ENCODE data around the gene PDZD7.

Gene PDZD7

GRCh38 chr10:101060036-101060950 is 29.4 kb upstream of the PDZD7 start:
- ATAC-seq: peak; percentile 84
- TF ChIP-seq ARNTL (CRISPR knock-in tag; IDR thresholded peaks at IDR 0.05; ENCODE audit: borderline replicate concordance, low read depth) (no peak), BACH2 (CRISPR knock-in tag; IDR thresholded peaks at IDR 0.05; ENCODE audit: borderline replicate concordance) (no peak), ZFP3 (CRISPR knock-in tag; IDR thresholded peaks at IDR 0.05) (no peak), TCF4 (CRISPR knock-in tag; IDR thresholded peaks at IDR 0.05; ENCODE audit: borderline replicate concordance) (no peak), ZNF565 (CRISPR knock-in tag; conservative IDR thresholded peaks at IDR 0.05; ENCODE audit: low read depth) (no peak), ISL1 (CRISPR knock-in tag; IDR thresholded peaks at IDR 0.05) (no peak), CSDC2 (CRISPR knock-in tag; IDR thresholded peaks at IDR 0.05) (no peak), CREB5 (CRISPR knock-in tag; IDR thresholded peaks at IDR 0.05; ENCODE audit: low read depth) (no peak), GLIS3 (CRISPR knock-in tag; IDR thresholded peaks at IDR 0.05) (no peak), ZC3H10 (CRISPR knock-in tag; IDR thresholded peaks at IDR 0.05) (no peak), RARB (CRISPR knock-in tag; IDR thresholded peaks at IDR 0.05) (no peak), SNAI2 (CRISPR knock-in tag; IDR thresholded peaks at IDR 0.05) (no peak), POU6F1 (CRISPR knock-in tag; IDR thresholded peaks at IDR 0.05; ENCODE audit: borderline replicate concordance, low read depth) (no peak), TOX (CRISPR knock-in tag; IDR thresholded peaks at IDR 0.05; ENCODE audit: borderline replicate concordance) (no peak), PPARA (CRISPR knock-in tag; IDR thresholded peaks at IDR 0.05; ENCODE audit: borderline replicate concordance) (no peak), PATZ1 (CRISPR knock-in tag; IDR thresholded peaks at IDR 0.05; ENCODE audit: borderline replicate concordance) (no peak), TSHZ2 (CRISPR knock-in tag; IDR thresholded peaks at IDR 0.05) (no peak), ZFP30 (CRISPR knock-in tag; IDR thresholded peaks at IDR 0.05) (no peak), ESRRG (CRISPR knock-in tag; IDR thresholded peaks at IDR 0.05) (no peak)

GRCh38 chr10:101056365-101057151 is 25.6 kb upstream of the PDZD7 start:
- no peak for ATAC-seq
- TF ChIP-seq TSHZ2 (CRISPR knock-in tag; IDR thresholded peaks at IDR 0.05): no peak
- TF ChIP-seq ZNF565 (CRISPR knock-in tag; conservative IDR thresholded peaks at IDR 0.05; ENCODE audit: low read depth): no peak
- no peak for TF ChIP-seq OSR1 (CRISPR knock-in tag; IDR thresholded peaks at IDR 0.05)
- no peak for TF ChIP-seq ESRRG (CRISPR knock-in tag; IDR thresholded peaks at IDR 0.05)
- TF ChIP-seq POU6F1 (CRISPR knock-in tag; IDR thresholded peaks at IDR 0.05; ENCODE audit: borderline replicate concordance, low read depth): no peak
- TF ChIP-seq ARNTL (CRISPR knock-in tag; IDR thresholded peaks at IDR 0.05; ENCODE audit: borderline replicate concordance, low read depth): no peak
- no peak for TF ChIP-seq ZNF70 (CRISPR knock-in tag; IDR thresholded peaks at IDR 0.05)
- TF ChIP-seq ZC3H10 (CRISPR knock-in tag; IDR thresholded peaks at IDR 0.05): no peak
- TF ChIP-seq TOX (CRISPR knock-in tag; IDR thresholded peaks at IDR 0.05; ENCODE audit: borderline replicate concordance): no peak
- no peak for TF ChIP-seq SNAI2 (CRISPR knock-in tag; IDR thresholded peaks at IDR 0.05)
- TF ChIP-seq ZFP30 (CRISPR knock-in tag; IDR thresholded peaks at IDR 0.05): no peak
- TF ChIP-seq ISL1 (CRISPR knock-in tag; IDR thresholded peaks at IDR 0.05): no peak
- no peak for TF ChIP-seq CSDC2 (CRISPR knock-in tag; IDR thresholded peaks at IDR 0.05)
- TF ChIP-seq BACH2 (CRISPR knock-in tag; IDR thresholded peaks at IDR 0.05; ENCODE audit: borderline replicate concordance): no peak
- no peak for TF ChIP-seq PPARA (CRISPR knock-in tag; IDR thresholded peaks at IDR 0.05; ENCODE audit: borderline replicate concordance)
- TF ChIP-seq GLIS3 (CRISPR knock-in tag; IDR thresholded peaks at IDR 0.05): no peak
- no peak for TF ChIP-seq CSRNP3 (CRISPR knock-in tag; IDR thresholded peaks at IDR 0.05)

Measured in SK-N-SH treated with all-trans-retinoic acid at 6 μM for 48 hours (cell line).